Measurements from ENCODE around the gene ACTL6B.

ACTL6B gene

DNA sequence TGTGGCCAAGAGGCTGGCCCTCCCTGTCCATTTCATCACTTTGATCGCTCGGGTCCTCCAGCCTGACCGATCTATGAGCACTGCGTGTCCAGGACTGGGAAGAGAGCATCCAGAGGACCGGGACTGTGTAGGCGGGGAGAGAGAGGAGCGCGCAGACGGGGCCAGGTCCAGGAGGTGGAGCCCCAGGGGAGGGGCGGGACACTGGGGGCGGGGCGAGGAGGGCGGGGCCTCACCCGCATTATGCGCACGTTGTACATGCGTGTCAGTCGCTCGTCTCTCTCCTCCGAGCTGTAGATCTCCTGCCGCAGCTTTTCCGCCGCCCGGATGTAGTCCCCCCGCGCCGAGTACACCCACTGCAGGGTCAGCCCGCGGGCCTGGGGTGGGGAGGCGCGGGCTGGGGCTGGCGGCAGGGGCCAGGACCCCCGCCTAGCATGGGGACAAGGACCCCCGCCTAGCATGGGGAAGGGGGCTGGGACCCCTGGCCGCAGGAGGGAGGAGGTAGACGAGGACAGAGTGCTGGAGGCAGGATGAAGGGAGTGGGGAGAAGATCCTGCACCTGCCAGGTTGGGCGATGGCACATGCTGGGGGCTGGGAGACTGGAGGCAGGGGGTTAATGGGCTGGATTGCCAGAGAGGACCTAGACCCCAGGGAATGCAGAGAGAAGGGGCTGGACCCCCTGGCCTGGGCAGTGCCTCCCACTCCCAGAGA is 29.6 kb downstream of the ACTL6B start:
- DNase-seq = peak; percentile 95

DNA sequence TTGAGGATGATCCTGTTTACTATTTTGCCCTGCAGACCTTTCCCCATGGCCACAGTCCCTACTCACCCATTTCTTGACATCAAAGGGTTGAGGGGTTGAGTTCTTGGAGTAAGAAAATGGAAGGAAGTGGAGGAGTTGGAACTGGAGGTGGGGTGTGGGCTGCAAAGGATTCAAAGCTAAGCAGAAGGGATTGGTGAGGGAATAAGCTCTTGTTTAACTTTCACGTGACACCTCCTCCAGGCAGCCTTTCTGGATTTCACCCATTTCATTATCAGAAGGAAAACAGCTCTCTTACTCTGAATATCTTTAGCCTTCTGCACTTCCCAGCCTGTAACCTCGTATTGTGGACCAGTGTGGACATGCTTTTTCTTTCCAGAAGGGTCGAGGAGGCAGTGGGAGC is 30.2 kb downstream of the ACTL6B start:
- no peak for DNase-seq

DNA sequence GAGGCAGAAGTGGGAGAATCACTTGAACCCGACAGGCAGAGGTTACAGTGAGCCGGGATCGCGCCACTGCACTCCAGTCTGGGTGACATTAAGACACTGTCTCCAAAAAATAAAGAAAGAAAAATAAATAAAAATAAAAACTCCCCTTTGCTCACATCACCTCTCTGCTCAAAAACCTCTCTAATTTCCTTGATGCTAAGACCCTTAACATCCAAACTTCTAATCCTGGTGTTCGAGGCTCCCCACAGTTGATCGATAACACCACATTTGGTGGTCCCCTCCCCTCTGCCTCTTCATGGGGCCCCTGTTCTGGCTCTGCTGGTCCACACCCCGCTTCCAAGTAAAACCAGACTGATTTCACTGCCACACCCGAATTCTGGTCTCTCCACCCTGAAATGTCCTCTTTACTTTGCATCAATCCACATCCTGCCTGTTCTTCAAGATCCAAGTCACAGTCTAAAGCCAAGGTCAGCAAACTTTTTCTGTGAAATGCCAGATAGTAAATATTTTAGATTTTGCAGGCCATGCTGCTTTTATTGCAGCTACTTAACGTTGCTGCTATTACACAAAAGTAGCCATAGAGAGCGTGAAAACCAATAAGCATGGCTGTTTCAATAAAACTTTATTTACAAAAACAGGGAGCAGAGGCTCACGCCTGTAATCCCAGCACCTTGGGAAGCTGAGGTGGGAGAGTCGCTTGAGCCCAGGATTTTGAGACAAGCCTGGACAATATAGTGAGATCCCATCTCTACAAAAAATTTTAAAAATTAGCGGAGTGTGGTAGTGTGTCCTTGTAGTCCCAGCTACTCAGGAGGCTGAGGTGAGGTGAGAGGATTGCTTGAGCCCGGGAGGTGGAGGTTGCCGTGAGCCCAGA is 32.1 kb downstream of the ACTL6B start:
- peak; percentile 90 for DNase-seq

DNA sequence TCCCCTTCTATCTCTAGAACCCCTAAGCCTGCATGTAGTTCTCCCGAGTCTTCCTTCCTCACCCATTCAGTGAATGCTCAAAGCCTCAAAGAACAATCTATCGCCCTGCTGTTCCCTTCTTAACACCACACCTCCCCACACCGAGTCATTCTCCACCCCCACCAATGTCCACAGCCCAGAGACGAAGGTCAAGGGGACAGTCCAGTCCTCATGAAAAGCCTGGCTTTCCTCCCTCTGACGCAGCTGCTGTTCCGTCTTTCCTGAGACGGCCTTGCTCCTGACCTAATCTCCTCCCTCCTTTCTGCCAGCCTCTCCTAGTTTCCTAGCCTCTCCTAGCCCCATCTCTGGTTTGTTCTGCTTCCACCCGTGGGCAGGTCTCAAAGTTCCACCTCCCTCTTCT is 34.7 kb downstream of the ACTL6B start:
- no peak for DNase-seq

DNA sequence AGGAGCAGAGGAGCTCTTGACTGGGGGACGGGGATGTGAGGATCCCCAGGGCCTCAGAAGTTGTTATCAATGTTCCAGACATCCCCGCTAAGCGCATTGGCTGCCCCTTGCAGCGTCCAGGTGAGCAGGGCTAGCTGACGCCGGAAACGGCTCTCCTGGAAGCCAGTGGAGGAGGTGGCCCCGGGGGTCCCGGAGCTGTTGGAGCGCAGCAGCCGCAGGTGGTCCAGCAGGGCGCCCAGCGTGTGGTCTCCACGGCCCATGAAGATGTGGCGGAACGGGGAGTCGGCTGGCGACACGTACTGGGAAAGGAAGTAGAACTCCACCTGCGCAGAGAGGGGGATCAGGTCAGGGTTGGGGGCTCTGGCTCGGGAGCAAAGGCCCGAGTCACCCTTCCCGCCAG is 35.4 kb downstream of the ACTL6B start:
- DNase-seq = no peak

DNA sequence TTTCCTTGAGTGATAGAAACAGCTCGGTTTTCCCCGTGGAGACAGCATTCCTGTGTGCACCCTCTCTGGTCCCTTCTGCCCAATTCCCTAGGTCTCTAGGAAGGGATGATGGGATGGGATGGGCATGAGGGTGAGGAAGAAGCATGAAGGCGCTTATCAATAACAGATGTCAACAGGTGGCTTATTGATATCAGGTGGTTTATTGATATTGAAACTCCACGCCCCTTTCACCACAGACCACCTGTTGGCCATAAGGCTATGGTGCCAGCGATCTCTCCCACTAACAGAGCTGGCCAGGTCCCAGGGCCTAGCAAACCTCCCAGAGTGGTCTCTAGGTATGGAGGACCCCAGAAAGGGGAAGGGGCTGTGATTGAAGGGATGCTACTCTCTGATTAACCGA is 36.0 kb downstream of the ACTL6B start:
- DNase-seq = no peak

DNA sequence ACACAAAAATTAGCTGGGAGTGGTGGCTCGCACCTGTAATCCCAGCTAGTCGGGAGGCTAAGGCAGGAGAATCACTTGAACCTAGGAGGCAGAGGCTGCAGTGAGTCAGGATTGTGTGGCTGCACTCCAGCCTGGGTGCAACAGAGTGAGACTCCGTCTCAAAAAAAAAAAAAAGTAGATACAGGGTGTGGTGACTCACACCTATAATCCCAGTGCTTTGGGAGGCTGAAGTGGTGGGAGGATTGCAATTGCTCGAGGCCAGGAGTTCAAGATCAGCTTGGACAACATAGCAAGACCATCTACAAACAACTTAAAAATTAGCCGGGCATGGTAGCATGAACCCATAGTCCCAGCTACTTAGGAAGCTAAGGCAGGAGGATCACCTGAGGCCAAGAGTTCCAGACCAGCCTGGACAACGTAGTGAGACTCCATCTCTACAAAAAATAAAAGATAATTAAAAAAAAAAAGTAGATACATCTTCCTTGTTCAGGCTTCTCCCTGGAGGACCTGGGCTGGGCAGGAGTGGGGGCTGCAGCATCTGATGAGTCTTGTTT is 41.9 kb downstream of the ACTL6B start:
- no peak for DNase-seq

DNA sequence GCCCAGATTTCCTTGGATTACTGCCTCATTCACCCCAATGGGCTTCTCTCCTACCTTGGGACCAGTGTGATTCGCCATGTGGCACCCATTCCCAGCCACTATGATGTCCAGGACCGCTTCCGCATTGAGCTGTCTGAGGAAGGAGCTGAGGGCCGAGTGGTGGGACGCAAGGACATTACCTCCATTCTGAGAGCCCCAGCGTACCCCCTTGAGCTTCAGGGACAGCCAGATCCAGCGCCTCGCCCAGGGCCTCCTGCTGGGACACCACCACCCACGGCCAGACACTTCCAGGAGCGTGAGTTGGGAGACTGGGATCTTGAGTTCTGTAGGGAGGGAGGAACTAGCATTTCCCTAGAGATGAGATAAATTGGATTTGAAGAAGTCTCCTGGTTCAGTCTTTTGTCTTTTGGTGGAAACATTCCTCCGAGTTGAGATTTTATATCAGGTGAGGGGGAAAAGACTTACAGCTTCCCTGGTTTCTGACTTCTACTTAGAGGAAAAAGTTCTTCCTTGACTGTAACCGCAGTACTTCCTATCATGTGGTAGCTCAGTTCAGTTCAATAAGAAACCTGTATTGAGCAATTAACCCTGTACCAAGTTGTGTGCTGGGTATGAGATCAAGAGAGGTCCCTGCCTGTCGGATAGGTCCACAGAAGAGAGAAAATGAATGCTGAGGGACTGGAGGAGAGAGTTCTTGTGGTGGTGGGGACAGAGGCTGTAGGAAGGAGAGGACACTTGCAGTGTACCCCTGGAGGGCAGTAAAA is 42.7 kb downstream of the ACTL6B start:
- DNase-seq = peak; percentile 51

DNA sequence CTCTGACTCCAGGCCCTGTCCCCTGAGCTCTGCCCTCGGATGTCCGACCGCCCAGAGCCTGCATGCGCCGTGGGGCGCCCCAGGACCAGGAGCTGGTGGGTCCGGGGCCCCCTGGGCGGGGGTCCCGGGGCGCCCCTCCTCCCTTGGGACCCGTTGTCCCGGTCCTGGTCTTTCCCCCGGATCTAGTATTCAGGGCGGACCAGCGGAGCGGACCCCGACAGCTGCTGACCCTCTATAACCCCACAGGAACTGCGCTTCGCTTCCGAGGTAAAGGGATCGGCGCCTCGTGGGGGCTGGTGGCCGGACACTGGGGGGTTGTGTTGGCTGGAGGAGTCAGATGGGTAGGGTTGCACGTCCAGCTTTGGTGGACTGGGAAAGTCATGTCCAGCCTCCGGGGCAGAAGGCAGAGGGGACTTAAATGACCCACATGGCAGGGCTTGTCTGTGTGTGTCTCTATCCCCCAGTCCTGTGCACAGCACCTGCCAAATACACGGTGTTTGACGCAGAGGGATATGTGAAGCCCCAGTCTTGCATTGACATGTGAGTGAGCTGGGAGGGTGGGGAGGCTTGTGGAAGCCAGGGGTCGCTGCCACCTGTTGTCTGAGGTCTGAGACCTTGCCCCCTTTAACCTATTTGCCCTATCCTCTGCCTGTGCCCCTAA is 43.4 kb downstream of the ACTL6B start:
- DNase-seq = peak; percentile 69

DNA sequence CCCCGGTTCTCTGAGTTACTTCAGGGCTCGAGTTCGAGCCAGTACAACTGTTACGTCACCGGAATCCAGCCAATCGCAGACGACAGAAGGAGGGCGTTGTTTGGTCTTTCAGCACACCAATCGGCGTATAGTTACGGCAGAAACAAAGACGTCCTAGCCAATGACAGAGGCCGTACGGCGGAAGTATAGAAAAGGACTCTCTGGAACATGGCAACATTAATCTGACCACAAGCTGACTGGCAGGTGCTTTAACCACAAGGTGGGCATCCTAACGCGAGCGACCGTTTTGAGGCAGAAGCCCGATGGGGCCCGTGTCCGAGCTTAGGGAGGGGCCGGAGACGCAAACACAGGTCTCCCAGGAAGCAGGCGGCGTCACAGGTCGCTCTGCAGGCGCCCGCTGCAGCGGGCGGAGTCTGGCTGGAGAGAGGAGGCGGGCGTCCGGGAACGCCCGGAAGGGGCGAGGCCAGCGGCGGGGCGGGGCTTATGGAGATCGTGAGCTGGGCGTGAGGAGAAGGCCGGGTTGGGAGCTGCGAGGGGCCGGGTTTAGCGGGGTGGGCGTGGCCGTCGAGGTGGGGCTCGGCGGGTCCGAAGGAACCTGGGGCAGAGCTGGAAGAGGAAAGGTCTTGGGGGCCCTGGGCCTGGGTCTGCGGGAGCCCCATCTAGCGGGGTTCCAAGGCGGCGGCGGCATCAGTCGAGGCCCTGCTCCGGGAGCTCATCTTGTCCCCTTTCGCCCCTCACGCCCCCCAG is 44.1 kb downstream of the ACTL6B start, which contains the start of gene MOSPD3:
Gene MOSPD3 (plus strand): TSS at position 558 of the 747 bp plus-strand sequence. CDS start 252 bp downstream, outside the sequence.
- DNase-seq = peak; percentile 99

DNA sequence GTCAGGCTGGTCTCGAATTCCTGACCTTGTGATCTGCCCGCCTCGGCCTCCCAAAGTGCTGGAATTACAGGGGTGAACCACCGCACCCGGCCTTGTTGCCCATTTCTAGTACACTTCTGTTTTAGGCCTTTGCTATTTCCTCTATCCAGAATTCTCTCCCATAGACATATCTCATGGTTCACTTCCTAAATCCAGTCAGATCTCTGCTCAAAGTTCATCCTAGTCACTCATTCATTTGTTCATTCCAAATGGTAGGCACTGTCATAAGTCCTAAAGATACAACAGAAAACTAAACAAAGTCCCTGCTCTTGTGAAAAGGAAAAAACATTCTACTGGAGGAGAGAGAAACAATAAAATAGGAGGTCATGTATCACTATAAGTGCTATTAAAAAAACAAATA is 46.3 kb downstream of the ACTL6B start:
- no peak for DNase-seq

DNA sequence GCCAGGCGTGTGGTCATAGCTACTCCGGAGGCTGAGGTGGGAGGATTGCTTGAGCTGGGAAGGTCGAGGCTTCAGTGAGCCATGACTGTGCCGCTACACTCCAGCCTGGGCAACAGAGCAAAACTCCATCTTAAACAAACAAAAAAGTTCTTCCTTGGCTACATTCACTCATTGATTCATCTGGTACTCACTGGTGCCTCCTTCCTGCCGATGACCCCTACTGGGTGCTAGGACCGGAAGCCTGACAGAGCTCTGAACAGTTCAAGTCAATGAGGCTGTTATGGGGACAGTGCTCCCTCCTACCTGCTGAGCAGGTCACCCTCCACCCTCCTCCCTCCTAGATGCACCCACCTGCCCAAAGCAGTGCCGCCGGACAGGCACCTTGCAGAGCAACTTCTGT is 49.1 kb downstream of the ACTL6B start:
- no peak for DNase-seq

DNA sequence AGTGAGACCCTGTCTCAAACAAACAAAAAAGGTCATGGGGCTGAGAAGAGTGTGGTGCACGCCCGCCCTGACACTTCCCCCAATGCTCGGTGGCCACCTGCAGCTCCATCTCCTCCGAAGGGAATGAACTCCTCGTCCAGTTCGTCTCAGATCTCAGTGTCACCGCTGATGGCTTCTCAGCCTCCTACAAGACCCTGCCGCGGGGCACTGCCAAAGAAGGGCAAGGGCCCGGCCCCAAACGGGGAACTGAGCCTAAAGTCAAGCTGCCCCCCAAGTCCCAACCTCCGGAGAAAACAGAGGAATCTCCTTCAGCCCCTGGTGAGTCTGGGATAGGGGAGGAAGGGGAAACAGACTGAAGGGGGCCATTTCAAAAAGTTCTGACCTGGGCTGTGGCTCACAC is 49.9 kb downstream of the ACTL6B start:
- DNase-seq = no peak

DNA sequence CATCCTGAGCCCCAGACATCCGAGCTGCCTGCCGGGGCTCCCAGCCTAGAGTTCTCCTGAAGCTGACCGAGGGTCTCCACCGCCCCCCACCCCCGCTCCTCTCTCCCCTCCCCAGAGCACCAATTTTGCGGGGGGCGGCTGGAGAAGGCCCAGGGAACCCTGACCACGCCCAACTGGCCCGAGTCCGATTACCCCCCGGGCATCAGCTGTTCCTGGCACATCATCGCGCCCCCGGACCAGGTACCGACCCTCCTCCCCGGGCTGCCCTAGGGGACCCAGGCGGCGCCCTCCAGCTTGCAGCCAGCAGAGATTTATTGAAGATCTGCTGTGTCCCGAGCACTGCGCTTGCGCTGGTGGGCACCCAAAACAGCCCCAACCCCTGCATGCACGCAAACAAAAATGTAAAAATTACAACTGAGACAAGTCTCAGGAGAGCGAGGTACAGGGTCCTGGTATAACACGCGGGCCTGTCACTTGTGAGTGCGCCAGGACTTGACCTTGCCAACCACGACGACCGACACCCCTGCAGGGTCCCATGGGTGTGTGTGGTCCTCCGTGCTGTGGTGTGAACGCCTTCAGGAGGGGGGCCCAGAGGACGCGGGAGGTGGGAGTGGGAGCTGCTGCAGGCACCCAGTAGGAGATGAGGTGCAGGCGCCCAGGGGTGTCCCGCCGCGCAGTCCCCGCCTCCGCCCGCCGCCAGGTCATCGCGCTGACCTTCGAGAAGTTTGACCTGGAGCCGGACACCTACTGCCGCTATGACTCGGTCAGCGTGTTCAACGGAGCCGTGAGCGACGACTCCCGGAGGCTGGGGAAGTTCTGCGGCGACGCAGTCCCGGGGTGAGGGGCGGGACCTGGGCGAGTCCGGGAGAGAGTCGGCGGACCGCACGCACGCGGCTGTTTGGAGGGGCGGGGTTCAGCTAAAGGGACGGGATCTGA is 51.0 kb downstream of the ACTL6B start:
- peak; percentile 75 for DNase-seq

DNA sequence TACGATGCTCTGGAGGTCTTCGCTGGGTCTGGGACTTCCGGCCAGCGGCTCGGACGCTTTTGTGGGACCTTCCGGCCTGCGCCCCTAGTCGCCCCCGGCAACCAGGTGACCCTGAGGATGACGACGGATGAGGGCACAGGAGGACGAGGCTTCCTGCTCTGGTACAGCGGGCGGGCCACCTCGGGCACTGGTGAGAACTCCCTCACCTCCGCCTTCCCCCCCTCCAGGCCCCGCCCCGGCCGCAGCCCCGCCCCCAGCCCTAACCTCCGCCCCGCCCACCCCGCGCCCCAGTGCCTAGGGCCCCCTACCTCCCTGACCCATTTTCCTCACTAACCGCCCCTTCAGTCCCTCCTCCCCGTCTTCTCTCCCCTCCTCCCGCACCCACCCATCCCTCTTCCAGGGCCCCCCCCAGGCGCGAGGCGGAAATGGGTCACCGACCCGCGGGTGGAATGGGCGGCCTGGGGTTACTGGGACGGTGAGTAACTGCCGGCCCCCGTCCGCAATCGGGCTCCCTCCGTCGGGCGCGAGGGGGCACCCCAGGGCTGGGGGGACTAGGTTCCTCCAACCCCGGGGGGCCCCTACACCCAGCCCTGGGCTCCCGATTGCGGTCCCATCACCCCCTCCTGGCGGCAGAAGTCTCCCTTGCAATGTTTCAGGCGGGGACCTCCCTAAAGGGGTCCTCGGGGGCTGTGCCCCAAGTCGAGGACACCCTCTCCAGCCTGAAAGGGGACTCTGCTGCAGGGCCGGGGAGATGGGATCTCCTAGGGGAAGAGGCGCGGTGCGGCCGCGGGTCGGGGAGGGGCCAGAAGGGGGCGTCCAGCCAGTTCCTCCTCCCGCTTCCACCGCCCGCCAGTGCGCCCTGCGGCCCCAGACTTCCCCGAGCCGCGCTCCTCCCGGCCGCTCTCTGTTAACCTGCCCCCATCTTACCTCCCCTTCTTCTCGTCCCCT is 51.9 kb downstream of the ACTL6B start:
- DNase-seq = peak; percentile 91

DNA sequence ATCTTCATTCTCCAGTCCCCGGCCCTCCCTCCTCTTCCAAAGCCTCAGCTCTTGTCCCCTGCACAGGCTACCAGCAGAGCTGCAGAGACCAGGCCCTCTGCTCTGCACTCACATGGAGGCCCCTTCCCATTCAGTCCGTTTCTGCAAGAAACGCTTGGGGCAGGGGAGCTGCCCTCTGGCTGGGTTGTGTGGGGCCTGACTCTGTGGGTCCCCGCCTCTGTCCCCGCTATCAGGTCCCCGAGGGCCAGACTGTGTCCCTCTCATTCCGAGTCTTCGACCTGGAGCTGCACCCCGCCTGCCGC is 52.6 kb downstream of the ACTL6B start:
- DNase-seq = no peak

DNA sequence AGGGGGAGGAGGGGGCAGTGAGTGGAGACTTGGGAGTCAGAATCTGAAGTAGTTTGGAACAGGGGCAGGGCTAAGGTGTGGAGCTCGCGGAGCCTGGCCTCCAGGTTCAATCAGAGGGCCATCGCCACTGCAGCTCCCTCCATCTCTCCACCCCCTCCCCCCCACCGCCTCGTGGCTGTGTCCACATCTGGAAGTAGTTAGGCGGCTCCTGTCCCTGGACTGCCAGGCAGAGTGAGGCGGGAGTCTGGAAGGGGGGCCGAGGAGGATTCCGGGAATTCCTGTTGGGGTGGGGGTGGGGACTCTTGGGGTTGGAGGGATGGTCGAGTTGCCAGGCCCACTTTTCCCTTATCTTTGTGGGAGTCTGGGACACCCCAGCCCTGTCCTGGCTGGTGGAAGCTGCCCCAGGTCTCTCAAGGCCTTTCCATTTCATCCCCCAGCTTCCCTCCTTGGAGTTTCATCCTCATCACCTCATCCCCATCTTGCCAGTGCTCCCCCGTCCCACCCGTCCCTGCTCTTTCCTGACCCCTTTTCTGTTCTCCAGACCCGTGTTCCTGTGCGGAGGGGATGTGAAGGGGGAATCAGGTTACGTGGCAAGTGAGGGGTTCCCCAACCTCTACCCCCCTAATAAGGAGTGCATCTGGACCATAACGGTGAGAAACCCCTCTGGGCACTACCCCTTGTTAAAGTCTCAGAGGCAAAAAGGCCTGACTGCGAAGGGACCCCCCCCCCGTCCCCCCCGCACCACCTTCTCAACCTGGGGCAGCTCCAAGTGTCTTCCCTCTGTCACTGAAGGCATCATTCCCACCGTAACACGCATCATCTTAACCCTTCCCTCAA is 53.1 kb downstream of the ACTL6B start:
- no peak for DNase-seq

DNA sequence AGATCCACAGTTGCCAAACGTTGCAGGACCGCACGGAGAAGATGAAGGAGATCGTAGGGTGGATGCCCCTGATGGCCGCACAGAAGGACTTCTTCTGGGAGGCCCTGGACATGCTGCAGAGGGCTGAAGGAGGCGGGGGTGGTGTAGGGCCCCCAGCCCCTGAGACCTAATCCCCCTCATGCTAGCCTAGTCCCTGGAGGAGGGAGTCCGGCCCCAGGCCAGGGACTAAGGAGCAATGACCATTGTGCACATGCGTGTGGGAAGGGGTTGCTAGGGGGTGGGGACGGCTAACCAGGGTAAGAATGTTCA is 55.6 kb downstream of the ACTL6B start:
- DNase-seq = no peak
